GM12892 (cell line): ENCODE measurements around the gene RFX8.

Source experiments
- POLR2A ChIP-seq: IDR thresholded peaks from 2 replicates; pipeline ENCODE4 v1.6.1; 2011; ENCODE audit warnings: low read depth, low read length, control low read depth
- POLR2AphosphoS5 ChIP-seq: IDR thresholded peaks from 2 replicates; pipeline ENCODE4 v1.6.1; 2011; ENCODE audit warnings: low read depth, low read length, control low read depth
- TAF1 ChIP-seq: IDR thresholded peaks from 2 replicates; pipeline ENCODE4 v1.6.1; 2011; ENCODE audit warnings: low read depth, mild to moderate bottlenecking, control low read depth, low read length, borderline replicate concordance

DNA sequence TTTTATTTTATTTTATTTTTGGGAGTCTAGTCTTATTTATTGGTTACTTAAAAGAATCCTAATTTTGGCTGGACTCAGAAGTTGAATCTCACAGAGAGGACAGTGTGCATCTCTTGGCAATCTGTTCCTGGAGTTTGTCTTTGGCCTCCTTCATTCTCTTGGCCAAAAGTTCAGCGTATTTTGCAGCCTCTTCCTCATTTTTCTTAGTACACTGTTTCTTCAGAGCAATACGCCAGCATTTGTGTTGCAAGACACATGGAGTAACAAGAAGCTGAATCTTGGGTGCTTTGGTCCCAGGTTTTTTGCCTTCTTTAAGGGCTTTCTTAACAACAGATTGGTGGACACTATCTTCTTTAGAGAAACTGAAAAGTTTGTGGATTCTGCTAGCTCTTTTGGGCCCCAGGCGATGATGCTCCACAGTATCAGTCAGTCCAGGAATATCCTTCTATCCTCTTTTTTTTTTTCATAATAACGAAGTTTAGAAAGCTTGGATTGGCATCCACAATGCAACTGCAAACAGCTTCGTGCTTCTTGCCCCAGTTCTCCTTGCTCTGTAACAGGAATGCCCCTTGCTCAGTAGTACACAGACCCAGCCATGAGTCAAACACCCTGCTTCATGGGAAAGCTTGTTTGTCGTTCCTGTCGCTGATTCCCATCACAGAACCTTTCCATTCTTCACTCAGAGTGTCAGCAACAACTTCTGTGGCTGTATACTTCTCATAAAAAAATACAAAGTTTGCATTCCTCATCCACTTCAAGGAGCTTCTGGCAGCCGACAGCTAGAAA, 34.8 kb upstream of the RFX8 start:
- TF ChIP-seq POLR2A (no peak), TAF1 (no peak), POLR2AphosphoS5 (no peak)
